ENCODE data around the gene LOXL1. TPM values are rescaled to one million over a fixed set of nuclear protein-coding genes. Genes with fewer than 3 reads are reported as not detected.

LOXL1 gene
- total RNA-seq, 1 experiment from 2014 or later: 77.4 TPM

DNA sequence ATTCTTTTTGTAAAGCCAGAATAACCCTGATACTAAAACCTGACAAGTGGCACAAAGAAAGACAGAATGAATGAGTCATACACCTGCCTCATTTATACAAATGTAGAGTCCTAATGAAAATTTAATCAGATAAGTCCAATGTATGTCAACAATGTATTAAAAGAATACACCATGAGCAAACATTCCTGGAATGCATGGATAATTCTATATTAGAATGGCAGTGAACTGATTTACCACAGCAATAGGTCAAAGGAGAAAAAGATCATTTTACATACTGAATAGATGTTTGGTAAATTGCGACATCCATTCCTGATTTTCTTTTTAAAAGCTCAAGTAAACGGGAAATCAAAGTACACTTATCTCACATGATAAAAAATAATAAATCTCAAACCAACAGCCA is 11.2 kb upstream of the LOXL1 start:
- no peak for DNase-seq (ENCODE audit: low spot score)
- in situ Hi-C loops (cut with HindIII; ENCODE audit: low sequenced_read_pairs): no loop called here

DNA sequence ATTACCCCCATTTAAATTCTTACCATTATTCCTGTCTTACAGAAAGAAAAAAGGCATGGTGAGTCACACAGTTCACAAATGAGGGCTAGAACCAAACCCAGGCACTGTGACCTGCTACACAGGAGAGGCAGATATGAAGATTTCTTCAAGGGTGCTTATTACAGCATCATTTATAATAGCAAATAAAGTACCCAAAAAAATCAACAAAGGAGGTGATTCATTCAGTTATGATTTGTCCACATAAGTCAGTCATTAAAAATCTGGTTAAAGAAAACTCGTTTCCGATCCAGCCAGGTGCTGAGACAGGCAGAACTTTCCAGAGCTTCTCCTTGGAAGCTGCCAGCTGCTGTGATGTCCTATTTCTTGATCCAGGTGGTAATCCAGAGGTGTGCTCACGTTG is 7.5 kb upstream of the LOXL1 start:
- no peak for DNase-seq (ENCODE audit: low spot score)
- in situ Hi-C loops (cut with HindIII; ENCODE audit: low sequenced_read_pairs): no loop called here

DNA sequence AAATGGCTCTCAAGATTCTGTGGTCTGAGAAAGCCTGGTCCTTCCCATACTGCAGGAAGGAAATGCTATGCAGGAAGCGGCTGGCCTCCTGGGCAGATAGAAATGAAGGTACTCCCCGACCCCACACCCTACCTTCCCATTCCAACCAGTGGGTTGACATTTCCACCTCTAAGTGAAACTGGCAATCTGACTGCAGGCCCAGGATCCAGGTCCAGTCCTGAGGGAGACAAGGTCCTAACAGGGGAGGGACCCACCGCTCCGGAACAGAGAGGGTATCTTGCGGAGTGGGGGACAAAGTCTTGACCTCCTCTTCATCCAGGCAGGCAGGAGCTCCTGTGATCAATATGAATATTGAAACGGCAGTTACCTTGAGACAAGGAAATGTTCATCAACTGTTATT is 6.6 kb upstream of the LOXL1 start:
- in situ Hi-C loops (cut with HindIII; ENCODE audit: low sequenced_read_pairs): no loop called here
- DNase-seq (ENCODE audit: low spot score): no peak

DNA sequence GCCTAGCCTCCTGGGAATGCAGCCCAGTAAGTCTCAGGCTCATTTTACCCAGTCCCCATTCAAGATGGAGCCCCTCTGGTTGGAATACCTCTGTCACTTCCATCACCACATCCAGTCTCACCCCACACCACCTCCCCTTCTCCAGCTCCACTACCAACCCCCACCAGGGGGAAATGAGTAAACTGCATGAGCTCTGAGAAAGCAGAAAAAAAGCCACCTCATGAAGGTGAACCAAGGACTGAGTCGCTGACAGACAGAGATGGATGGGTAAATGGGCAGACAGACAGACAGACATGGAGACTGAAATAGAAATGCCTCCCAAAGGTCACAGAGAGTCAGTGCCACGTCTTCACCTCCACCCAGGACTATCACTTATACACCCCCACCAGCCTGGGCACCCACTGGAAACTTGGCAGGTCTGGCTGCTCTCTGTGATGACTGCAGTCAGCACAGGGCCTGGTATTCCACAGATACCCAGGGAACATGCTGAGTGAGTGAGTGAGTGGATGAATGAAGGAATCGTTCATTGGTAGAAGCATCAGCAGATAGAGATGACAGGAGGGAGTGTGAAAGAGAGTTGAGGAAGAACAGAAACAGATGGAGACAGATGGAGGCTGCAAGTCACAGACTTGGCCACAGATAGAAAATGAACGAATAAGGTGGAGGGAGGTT is 4.9 kb upstream of the LOXL1 start:
- no peak for DNase-seq (ENCODE audit: low spot score)
- in situ Hi-C loops (cut with HindIII; ENCODE audit: low sequenced_read_pairs): no loop called here

DNA sequence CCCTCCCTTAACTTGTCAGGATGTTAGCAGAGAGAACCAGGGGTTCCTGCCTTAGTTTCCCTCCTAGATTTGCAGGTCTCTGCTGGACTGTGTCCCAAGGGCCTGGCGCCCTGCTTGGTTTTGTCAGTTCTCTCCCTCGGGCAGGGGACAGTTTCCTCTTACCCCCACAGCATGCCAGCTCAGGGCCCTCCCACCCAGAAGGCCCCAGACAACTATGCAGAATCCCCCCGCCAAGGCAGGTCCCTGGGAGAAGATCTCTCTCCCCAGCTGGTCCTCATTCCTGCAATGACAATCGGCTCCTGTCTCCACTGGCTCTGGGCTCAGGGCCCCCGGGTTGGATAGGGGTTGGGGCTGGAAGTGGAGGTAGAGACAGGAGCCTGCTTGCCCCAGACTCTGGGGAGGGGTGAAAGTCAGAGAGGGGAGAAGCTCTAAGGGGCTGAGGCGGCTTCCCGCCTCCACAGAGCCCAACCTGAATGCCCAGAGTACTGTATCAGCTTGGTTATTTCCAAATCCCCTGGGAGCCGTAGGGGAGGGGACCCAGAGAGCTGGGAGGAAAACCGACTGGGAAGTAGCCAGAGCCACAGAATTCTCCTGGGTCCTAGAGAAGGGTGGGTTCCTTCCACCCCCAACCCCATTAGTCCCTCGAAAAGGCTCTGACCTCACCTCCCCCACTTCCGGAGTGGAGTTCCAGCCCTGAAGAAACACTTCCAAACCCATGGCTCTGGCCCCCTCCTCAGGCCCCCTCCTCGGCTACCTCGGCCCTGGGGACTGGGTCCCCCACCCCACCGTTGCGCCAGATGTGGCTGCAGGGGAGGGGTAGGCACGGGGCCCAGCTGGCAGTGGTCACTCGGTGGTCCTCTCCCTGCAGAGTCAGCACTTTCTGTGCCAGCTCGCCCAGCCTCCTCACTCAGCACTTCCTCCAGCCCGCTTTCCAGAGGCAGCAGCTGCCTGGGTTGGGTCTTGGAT is 3.8 kb upstream of the LOXL1 start:
- in situ Hi-C loops (cut with HindIII; ENCODE audit: low sequenced_read_pairs): no loop called here
- peak; percentile 16 for DNase-seq (ENCODE audit: low spot score)

DNA sequence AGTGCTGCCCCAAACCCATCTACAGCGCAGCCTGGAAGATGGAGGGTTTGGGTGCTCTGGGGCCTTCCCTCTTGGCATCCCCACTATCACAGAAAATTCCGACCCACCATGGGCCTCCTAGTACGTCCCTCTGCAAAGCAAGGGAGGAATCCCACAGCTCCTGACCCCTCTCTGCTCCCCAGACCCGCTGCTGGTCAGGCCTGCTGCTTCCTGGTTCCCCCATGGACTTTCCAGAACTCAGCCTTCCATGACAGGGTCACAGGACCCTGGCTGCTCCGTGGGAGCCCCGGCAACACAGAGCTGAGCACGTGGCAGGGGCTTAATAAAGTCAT is 3.1 kb upstream of the LOXL1 start:
- in situ Hi-C loops (cut with HindIII; ENCODE audit: low sequenced_read_pairs): no loop called here
- DNase-seq (ENCODE audit: low spot score): no peak

DNA sequence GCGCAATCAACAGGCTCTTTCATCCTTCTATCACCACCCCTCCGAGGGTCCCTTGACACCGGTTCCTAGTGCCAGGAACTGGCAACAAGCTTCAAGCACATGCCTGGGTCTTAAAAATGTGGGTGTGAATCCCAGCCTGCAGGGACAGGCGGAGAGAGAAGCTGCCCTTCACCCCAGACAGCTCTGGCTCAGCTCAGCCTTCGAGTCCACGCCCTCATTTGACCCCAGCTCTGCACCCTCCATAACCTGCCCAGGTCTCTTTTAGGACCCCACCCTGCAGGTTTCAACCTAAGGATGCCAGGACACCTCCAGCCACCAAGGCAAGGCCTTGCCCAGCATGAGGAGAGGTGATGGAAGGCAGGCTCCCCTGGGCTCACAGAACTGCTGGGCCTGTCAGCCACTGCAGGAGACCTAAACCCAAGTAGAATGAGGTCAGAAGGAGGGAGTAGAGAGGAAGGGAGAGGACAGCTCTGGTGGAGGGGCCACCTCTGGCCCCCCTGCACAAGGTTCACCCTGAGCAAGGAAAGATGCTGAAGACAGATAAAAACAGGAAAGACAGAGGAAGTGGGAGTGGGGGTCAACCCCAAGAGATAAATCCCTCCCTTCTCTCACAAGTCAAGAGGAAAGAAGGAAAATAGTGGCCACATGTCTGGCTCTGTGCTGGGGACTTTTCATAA is 2.6 kb upstream of the LOXL1 start:
- DNase-seq (ENCODE audit: low spot score): no peak
- in situ Hi-C loops (cut with HindIII; ENCODE audit: low sequenced_read_pairs): no loop called here

DNA sequence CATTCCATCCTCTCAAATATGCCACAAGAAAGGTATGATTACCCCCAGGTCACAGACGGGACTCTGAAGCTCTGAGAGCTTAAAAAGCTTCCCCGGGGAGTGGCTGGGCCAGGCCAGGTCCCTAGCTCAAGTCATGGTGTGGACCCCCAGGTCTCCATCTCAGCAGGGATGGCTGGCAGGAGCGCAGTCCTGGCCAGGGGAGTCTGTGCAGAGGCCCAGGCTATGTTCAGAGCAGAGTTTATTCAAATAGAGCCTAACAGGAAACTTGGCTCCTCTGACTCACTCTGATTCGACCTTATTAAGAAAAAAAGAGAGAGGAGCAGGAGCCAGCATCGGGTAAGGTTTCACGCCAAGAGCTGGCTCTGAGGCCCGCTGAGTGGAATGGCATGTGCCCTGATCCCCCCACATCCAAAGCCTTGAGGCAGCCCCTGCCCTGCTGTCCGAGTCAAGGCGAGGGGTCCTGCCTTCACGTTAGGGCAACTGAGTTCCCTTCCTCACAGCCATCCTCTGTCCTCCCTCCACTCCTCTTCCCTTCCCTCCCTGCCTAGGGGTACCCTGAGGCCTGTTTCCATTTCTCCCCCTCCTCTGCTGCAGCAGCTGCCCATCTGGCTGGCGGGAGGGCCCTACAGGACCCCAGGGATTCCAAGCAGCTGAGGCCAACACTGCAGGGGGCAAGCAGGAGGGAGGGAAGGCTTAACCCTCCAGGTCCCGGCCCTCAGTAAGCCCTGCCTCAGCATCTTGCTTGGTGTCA is 1.9 kb upstream of the LOXL1 start:
- in situ Hi-C loops (cut with HindIII; ENCODE audit: low sequenced_read_pairs): no loop called here
- peak; percentile 23 for DNase-seq (ENCODE audit: low spot score)

DNA sequence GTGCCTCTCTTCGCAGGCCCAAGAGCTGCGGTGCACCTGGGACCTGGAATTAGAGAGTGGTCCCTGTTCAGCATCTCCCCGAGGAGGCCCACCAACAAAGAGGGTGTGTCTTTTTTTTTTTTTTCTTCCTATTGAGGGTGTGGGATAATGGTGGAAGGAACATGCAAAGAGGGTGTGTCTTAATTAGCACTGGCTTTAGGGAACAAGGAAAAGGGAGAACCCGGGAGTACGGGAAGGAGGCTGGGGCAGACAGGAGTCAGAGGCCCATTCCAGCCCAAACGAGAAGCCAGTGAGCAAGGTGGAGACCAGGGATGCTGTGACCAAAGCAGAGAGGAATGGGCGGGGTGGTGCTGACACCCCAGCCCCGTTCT is 429 bp upstream of the LOXL1 start:
- in situ Hi-C loops (cut with HindIII; ENCODE audit: low sequenced_read_pairs): no loop called here
- DNase-seq (ENCODE audit: low spot score): no peak

DNA sequence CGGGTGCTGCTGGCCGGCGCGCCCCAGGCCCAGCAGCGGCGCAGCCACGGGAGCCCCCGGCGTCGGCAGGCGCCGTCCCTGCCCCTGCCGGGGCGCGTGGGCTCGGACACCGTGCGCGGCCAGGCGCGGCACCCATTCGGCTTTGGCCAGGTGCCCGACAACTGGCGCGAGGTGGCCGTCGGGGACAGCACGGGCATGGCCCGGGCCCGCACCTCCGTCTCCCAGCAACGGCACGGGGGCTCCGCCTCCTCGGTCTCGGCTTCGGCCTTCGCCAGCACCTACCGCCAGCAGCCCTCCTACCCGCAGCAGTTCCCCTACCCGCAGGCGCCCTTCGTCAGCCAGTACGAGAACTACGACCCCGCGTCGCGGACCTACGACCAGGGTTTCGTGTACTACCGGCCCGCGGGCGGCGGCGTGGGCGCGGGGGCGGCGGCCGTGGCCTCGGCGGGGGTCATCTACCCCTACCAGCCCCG is 777 bp downstream of the LOXL1 start:
- no peak for DNase-seq (ENCODE audit: low spot score)
- in situ Hi-C loops (cut with HindIII; ENCODE audit: low sequenced_read_pairs): no loop called here

DNA sequence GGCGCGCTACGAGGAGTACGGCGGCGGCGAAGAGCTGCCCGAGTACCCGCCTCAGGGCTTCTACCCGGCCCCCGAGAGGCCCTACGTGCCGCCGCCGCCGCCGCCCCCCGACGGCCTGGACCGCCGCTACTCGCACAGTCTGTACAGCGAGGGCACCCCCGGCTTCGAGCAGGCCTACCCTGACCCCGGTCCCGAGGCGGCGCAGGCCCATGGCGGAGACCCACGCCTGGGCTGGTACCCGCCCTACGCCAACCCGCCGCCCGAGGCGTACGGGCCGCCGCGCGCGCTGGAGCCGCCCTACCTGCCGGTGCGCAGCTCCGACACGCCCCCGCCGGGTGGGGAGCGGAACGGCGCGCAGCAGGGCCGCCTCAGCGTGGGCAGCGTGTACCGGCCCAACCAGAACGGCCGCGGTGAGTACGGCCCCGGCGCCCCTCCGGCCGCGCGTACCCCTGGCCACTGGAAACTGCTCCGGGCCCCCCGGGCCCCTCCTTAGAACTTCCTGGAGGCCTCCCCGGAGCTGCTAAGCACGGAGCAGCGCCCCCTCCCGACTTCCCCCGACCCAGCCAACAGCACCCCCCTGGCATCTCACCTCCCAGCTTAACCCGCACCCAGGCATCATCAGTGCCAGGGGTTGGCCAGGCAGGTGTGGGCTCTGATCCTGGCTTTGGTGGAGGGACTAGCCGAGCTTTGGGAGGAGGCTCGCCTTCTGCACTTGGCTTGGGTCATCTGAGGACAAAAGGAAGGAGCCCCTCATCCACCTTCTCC is 1.4 kb downstream of the LOXL1 start:
- no peak for DNase-seq (ENCODE audit: low spot score)
- in situ Hi-C loops (cut with HindIII; ENCODE audit: low sequenced_read_pairs): no loop called here

DNA sequence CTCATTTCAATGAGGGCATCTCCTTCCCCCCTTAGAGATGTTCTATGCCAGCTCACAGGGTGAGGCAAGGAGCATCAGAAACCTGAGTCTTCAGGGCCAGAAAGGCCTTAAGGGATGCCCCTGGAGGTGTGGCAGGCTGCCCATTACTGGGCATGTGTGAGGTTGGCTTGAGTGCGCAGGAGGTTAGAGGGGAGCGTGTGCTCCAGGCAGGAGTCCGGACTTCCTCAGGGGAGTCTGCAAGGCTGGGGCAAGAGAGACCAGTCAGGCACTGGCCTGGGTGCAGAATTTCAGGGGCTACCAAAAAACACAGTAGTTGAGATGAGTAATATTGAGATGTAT is 1.9 kb downstream of the LOXL1 start:
- no peak for DNase-seq (ENCODE audit: low spot score)
- in situ Hi-C loops (cut with HindIII; ENCODE audit: low sequenced_read_pairs): no loop called here

DNA sequence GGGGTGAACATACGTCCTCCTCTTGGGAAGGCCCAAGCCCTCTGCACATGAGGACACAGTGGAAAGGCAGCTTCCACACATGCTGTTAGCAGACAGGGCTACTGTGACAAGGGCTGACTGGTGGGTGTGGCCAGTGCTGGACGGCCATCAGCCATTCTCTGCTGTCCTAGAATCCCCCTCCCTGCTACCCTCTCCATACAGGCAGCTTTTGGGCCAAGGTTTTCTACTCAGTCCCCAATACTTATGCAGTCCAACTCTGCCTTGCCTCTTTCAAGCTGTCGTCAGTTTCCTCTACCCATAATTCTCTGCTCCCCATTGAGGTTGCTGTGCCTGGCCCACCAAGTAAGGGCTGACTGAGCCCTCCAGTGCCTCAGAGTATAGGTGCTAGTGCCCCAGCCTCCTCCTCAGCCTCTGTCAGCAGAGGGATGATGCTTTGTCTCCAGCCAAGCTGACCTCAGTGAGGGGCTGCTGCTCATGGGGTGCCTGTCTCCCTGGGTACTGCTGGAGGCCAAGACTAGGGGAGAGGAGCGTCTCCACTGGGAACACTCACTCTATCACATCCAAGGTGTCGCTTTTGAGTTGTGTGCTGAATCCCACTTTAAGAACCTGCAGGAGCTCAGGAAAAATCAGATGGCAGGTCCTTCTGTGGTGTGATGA is 2.8 kb downstream of the LOXL1 start:
- in situ Hi-C loops (cut with HindIII; ENCODE audit: low sequenced_read_pairs): no loop called here
- no peak for DNase-seq (ENCODE audit: low spot score)

DNA sequence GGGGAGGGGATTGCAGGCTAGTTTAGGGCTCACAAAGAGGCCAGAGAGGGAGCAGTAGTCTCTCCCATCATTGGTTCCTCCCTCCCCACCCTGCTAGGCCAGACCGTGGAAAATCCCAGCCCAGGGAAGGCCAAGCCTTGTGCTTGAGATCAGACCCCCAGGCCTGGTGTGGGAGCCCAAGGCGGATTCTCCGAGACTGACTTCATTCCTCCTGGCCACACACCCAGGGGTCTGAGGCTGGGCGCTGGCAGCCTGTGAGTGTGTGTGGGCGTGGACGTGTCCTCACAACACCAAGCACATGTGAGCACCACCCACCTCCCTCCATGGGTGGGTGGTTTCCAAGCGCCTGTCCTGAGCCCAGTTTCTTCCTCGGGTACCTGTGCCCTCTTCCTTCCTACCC is 4.1 kb downstream of the LOXL1 start:
- in situ Hi-C loops (cut with HindIII; ENCODE audit: low sequenced_read_pairs): no loop called here
- no peak for DNase-seq (ENCODE audit: low spot score)

DNA sequence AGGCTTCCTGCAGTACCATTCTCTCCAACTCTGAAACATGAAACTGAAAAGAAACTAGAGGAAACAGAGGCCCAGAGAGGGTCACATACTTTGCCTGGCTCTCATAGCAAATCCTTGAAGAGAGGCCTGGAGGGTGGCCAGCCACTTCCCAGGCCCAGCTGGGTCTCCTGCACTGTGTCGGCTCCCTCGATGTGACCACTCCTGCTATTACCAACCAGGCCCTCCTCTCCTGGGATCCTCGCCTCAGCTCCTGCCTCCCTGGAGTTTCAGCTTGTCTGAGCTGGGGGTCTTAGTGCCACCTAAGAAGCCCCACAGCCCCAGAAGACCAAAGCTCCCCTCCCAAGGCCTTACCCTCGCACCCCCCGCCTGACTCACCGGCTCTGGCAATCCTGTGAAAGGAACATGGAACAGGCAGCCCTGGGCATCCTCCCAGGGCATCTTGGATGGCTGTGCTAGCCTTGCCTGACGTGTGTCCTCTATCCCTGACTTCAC is 4.6 kb downstream of the LOXL1 start:
- DNase-seq (ENCODE audit: low spot score): no peak
- in situ Hi-C loops (cut with HindIII; ENCODE audit: low sequenced_read_pairs): no loop called here

DNA sequence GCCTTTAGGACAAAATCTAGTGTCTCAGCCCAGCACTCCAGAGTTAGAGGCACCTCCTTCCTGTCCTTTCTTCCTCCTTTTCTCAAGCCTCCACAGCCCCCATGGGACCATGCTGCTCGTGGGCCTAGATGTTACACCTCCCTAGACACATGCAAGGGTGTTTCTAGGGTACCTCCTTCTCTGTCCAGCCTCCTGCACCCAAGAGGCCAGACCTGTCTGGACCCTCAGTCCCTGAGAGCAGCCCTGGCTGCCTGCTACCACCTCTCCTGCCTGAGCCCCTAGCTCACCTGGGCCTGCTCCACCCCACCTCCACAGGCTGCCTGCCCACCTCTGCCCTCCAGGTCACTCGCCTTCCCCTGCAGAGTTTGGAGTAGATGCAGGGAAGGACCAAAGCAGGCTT is 5.2 kb downstream of the LOXL1 start:
- no peak for DNase-seq (ENCODE audit: low spot score)
- in situ Hi-C loops (cut with HindIII; ENCODE audit: low sequenced_read_pairs): no loop called here

DNA sequence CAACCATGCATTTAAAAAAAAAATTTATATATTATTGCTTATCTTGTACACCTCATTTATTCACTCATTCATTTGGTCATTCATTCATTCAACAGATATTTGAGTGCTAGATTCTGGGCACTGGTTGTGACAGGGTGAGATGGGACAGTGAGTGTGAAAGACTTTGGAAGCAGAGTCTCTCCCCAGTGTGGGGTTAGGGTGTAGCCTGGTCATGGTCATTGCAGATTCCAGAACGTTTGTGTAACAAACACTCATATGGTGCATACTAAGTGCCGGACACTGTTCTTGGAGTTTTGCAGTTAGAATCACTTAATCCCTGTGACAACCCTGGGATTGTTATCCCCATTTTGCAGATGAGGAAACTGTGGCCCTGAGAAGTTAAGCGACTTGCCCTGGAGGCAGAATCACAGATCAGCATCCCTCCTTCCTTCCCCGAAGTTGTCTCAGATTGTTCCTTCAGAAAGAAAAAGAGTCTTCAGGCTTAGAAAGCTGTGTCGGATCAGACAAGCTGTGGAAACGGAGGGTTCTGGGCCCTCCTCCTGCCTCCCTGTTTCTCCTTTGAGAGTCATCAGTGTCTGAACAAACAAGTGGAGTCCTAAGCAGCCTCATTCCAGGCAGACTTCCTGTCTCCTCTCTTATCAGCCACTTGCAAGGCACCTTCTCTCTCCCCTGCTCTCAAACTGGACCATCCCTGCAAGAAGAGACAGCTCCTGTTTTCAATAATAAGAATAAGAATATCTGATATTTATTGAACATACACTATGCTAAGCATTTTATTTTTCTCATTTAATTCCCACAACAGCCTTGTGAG is 6.3 kb downstream of the LOXL1 start:
- in situ Hi-C loops (cut with HindIII; ENCODE audit: low sequenced_read_pairs): no loop called here

DNA sequence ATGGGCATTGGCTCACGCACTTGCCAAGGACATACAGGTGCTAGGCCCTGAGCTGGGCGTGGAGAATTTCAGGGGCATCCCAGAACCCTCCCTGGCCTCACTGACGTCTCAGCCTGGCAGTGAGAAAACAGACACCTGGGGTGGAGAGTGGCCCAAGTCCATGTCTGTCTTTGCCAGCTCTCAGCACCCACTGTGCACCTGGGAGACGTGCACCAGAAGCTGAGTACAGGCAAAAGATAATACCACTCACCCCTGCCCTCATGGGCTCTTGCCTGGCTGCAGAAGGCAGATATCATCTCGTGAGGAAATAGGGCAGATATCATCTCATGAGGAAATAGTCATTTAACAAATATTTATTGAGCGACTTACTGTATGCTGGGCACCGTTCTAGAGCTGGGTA is 8.0 kb downstream of the LOXL1 start:
- no peak for DNase-seq (ENCODE audit: low spot score)
- in situ Hi-C loops (cut with HindIII; ENCODE audit: low sequenced_read_pairs): no loop called here

More for the DNA sequence above, 6.3 kb downstream of the LOXL1 start:
- DNase-seq (ENCODE audit: low spot score): no peak
